H1 (cell line): ENCODE data around the gene BPIFB3. TPM values are rescaled to one million over a fixed set of nuclear protein-coding genes. Genes with fewer than 3 reads are reported as not detected.

Experiments used
- CTCF ChIA-PET: fragments of 300-600 bp; sonication (Branson Sonifier 250); formaldehyde crosslinking; loops from one replicate; lab custom pipeline; 2021; ENCODE audit not compliant: partially characterized antibody; lab: Charles Lee
- POLR2A ChIA-PET: fragments of 300-600 bp; sonication (Branson Sonifier 250); formaldehyde crosslinking; loops from one replicate; lab custom pipeline; 2021; ENCODE audit warnings: inconsistent platforms; ENCODE audit not compliant: partially characterized antibody; lab: Charles Lee
- DNase-seq, 2 experiments: peaks; one replicate each; pipeline versions ENCODE4 v3.0.0 to v3.0.0-alpha.2; 2010 to 2022; ENCODE audit warnings: low spot score in 2 of 2, low read depth in 1 of 2, mixed read lengths in 1 of 2
- FAIRE-seq: peaks from 2 replicates; lab custom pipeline; 2011; peaks lifted over from hg19 to GRCh38; lab: Jason Lieb, UNC
- H2AFZ ChIP-seq: 2 replicates; pipeline ENCODE4 v1.8.1; 2012; ENCODE audit warnings: low read length, inconsistent platforms
- H2AK5ac ChIP-seq: 2 replicates; pipeline ENCODE4 v1.6.1; 2013; ENCODE audit warnings: low read depth, low read length
- H2BK120ac ChIP-seq: replicated peaks from 2 replicates; pipeline ENCODE3; 2013; ENCODE audit warnings: low read depth, low read length, inconsistent platforms
- H2BK12ac ChIP-seq: 2 replicates; pipeline ENCODE4 v1.6.1; 2013; ENCODE audit warnings: low read depth, low read length
- H2BK15ac ChIP-seq: 2 replicates; pipeline ENCODE4 v1.6.1; 2013; ENCODE audit warnings: low read length
- H2BK20ac ChIP-seq: 2 replicates; pipeline ENCODE4 v1.6.1; 2013; ENCODE audit warnings: low read length
- H2BK5ac ChIP-seq: 2 replicates; pipeline ENCODE4 v1.6.1; 2013; ENCODE audit warnings: low read depth, low read length
- H3K14ac ChIP-seq: 2 replicates; pipeline ENCODE4 v1.6.1; 2013; ENCODE audit warnings: inconsistent platforms; ENCODE audit not compliant: insufficient read length
- H3K18ac ChIP-seq: 2 replicates; pipeline ENCODE4 v1.6.1; 2013; ENCODE audit warnings: low read length; ENCODE audit errors: extremely low read depth
- H3K23ac ChIP-seq: 2 replicates; pipeline ENCODE4 v1.6.1; 2013; ENCODE audit warnings: inconsistent platforms; ENCODE audit not compliant: insufficient read length
- H3K23me2 ChIP-seq: 2 replicates; pipeline ENCODE4 v1.6.1; 2013; ENCODE audit warnings: low read depth, low read length
- H3K27ac ChIP-seq: 2 replicates; pipeline ENCODE4 v1.6.1; 2011; ENCODE audit warnings: low read depth, low read length, inconsistent platforms
- H3K27me3 ChIP-seq, 4 experiments: replicated peaks in 1 of 4; 1 replicate in 1 of 4; 2 replicates in 3 of 4; pipeline versions ENCODE4 v1.6.1 to v1.8.1; 2011 to 2013; ENCODE audit warnings: low read length in 3 of 4, mild to moderate bottlenecking in 3 of 4, inconsistent platforms in 2 of 4, mixed read lengths in 2 of 4, moderate library complexity in 1 of 4; ENCODE audit not compliant: control insufficient read depth in 3 of 4, insufficient read depth in 3 of 4; ENCODE audit errors: extremely low read depth in 1 of 4
- H3K36me3 ChIP-seq, 4 experiments: 2 replicates each; pipeline versions ENCODE4 v1.6.1 to v1.8.1; 2011 to 2013; ENCODE audit warnings: mild to moderate bottlenecking in 4 of 4, low read length in 3 of 4, moderate library complexity in 2 of 4, control low read depth in 1 of 4, inconsistent platforms in 1 of 4; ENCODE audit not compliant: insufficient read depth in 4 of 4, control insufficient read depth in 2 of 4
- H3K4ac ChIP-seq: replicated peaks from 2 replicates; pipeline ENCODE3; 2013; ENCODE audit warnings: low read length, low read depth, mixed read lengths, inconsistent platforms; ENCODE audit not compliant: insufficient read length
- H3K4me1 ChIP-seq, 4 experiments: replicated peaks in 1 of 4; 1 replicate in 1 of 4; 2 replicates in 3 of 4; pipeline versions ENCODE4 v1.6.1 to v1.8.1; 2011 to 2013; ENCODE audit warnings: low read length in 3 of 4, inconsistent platforms in 2 of 4, mixed read lengths in 1 of 4; ENCODE audit not compliant: insufficient read depth in 4 of 4, control insufficient read depth in 3 of 4
- H3K4me2 ChIP-seq, 2 experiments: 2 replicates each; pipeline versions ENCODE4 v1.6.1 to v1.8.1; 2011 to 2013; ENCODE audit warnings: low read depth in 2 of 2, low read length in 2 of 2, control low read depth in 1 of 2, inconsistent platforms in 1 of 2, mild to moderate bottlenecking in 1 of 2; ENCODE audit not compliant: insufficient read depth in 1 of 2
- H3K4me3 ChIP-seq, 4 experiments: fragments of 200-600, 300-600 bp in 1 of 4; sonication (generic), shearing (Covaris generic), sonication (Bioruptor Twin) in 1 of 4; 2 replicates each; pipeline versions ENCODE4 v1.5.1 to v1.8.1; 2011 to 2016; ENCODE audit warnings: low read length in 4 of 4, low read depth in 3 of 4, control low read depth in 2 of 4, inconsistent platforms in 2 of 4, mild to moderate bottlenecking in 2 of 4, mixed read lengths in 1 of 4, moderate library complexity in 1 of 4; ENCODE audit not compliant: insufficient read depth in 2 of 4; ENCODE audit errors: extremely low read depth in 1 of 4
- H3K56ac ChIP-seq: replicated peaks from 2 replicates; pipeline ENCODE3; 2013; ENCODE audit warnings: low read depth, mild to moderate bottlenecking, mixed read lengths, low read length, inconsistent platforms; ENCODE audit not compliant: insufficient read length
- H3K79me1 ChIP-seq: 2 replicates; pipeline ENCODE4 v1.6.1; 2013; ENCODE audit warnings: low read depth, low read length, control low read depth
- H3K79me2 ChIP-seq, 2 experiments: 2 replicates each; pipeline versions ENCODE4 v1.6.1 to v1.8.1; 2012 to 2013; ENCODE audit warnings: low read length in 2 of 2, mild to moderate bottlenecking in 2 of 2, inconsistent platforms in 1 of 2; ENCODE audit not compliant: insufficient read depth in 2 of 2, control insufficient read depth in 1 of 2
- H3K9ac ChIP-seq, 4 experiments: replicated peaks in 1 of 4; 1 replicate in 1 of 4; 2 replicates in 3 of 4; pipeline versions ENCODE4 v1.6.1 to v1.8.1; 2011 to 2013; ENCODE audit warnings: low read depth in 3 of 4, low read length in 3 of 4, control low read depth in 2 of 4, mild to moderate bottlenecking in 2 of 4, moderate library complexity in 2 of 4, inconsistent platforms in 1 of 4; ENCODE audit errors: extremely low read depth in 1 of 4
- H3K9me3 ChIP-seq, 2 experiments: 2 replicates each; pipeline versions ENCODE4 v1.6.1 to v1.8.1; 2012 to 2013; ENCODE audit warnings: mild to moderate bottlenecking in 2 of 2, moderate library complexity in 2 of 2, control low read depth in 1 of 2, inconsistent platforms in 1 of 2, low read depth in 1 of 2, low read length in 1 of 2, mixed read lengths in 1 of 2; ENCODE audit not compliant: insufficient read depth in 2 of 2
- H4K20me1 ChIP-seq, 2 experiments: replicated peaks in 1 of 2; 2 replicates each; pipeline versions ENCODE3 to v1.8.1; 2011 to 2013; ENCODE audit warnings: inconsistent platforms in 2 of 2, low read length in 2 of 2, mild to moderate bottlenecking in 1 of 2; ENCODE audit not compliant: insufficient read depth in 2 of 2, control insufficient read depth in 1 of 2
- H4K5ac ChIP-seq: 2 replicates; pipeline ENCODE4 v1.6.1; 2013; ENCODE audit warnings: low read length, low read depth, mixed read lengths, inconsistent platforms; ENCODE audit not compliant: insufficient read length
- H4K8ac ChIP-seq: 2 replicates; pipeline ENCODE4 v1.8.0; 2013; ENCODE audit warnings: mild to moderate bottlenecking, moderate library complexity, low read length, inconsistent platforms; ENCODE audit not compliant: insufficient read depth; ENCODE audit errors: extremely low read depth
- H4K91ac ChIP-seq: replicated peaks from 2 replicates; pipeline ENCODE3; 2013; ENCODE audit warnings: low read length, mixed read lengths, inconsistent platforms; ENCODE audit not compliant: insufficient read length
- CEBPB ChIP-seq: IDR thresholded peaks from 2 replicates; pipeline ENCODE4 v1.6.1; 2012; ENCODE audit warnings: low read depth, low read length
- CREB1 ChIP-seq: IDR thresholded peaks from 2 replicates; pipeline ENCODE4 v1.6.1; 2012; ENCODE audit warnings: inconsistent platforms
- FOSL1 ChIP-seq: IDR thresholded peaks from 2 replicates; pipeline ENCODE4 v1.6.1; 2011; ENCODE audit warnings: mild to moderate bottlenecking, low read depth, low read length, moderate library complexity; ENCODE audit not compliant: insufficient read depth
- JUN ChIP-seq: IDR thresholded peaks from 2 replicates; pipeline ENCODE4 v1.6.1; 2011; ENCODE audit warnings: low read depth, mild to moderate bottlenecking, improper control_type of control experiment, low read length
- KDM5A ChIP-seq: fragments of 200-600 bp; IDR thresholded peaks from 2 replicates; pipeline ENCODE4 v1.7.1; 2012; ENCODE audit warnings: mild to moderate bottlenecking, low read length, inconsistent platforms, mixed read lengths
- POLR2A ChIP-seq, 2 experiments: IDR thresholded peaks; 1 replicate in 1 of 2; 2 replicates in 1 of 2; pipeline ENCODE4 v1.6.1; 2011; ENCODE audit warnings: low read depth in 2 of 2, low read length in 2 of 2, mild to moderate bottlenecking in 2 of 2; ENCODE audit errors: control extremely low read depth in 1 of 2
- SRF ChIP-seq: IDR thresholded peaks from 2 replicates; pipeline ENCODE4 v1.6.1; 2011; ENCODE audit warnings: mild to moderate bottlenecking, low read depth, low read length, moderate library complexity
- WGBS, 2 experiments: shearing (Covaris generic) in 1 of 2; methylation state at CpG; one replicate each; pipeline versions ENCODE4 v1.1.6 to v1.1.7; 2013 to 2015; ENCODE audit warnings: low lambda C conversion rate in 2 of 2, mixed read lengths in 2 of 2, inconsistent platforms in 1 of 2, low coverage in 1 of 2, missing lambda C conversion rate in 1 of 2; ENCODE audit not compliant: insufficient replicate concordance in 2 of 2, insufficient coverage in 1 of 2, insufficient read length in 1 of 2; ENCODE audit errors: extremely low coverage in 1 of 2, missing lambda C conversion rate in 1 of 2; 5-methylcytosine and 5-hydroxymethylcytosine counted together
- polyA plus RNA-seq, 7 experiments: library from polyadenylated mRNA; depleted of rRNA in 3 of 7; stranded (reverse) in 5 of 7; unstranded in 2 of 7; fragments of >200 nt in 5 of 7; fragments of 200-250 nt in 2 of 7; gene quantifications; 1 replicate in 5 of 7; 2 replicates in 1 of 7; 4 replicates in 1 of 7; pipeline versions ENCODE4 v1.2.1 to v1.2.3, GENCODE V29; 2011 to 2013; ENCODE audit warnings: missing spikeins in 2 of 7, mixed read lengths in 2 of 7
- total RNA-seq: library from RNA; stranded (reverse); fragmentation: NEBNext Ultra II Directional; extraction: Animal tissue kit (Norgen Biotek cat#: 25700); gene quantifications from 2 replicates; pipeline ENCODE4 v1.2.1, GENCODE V29; 2021

The BPIFB3 gene
- total and polyA plus RNA-seq, 2 of the 8 experiments (the other 6 are each of a cell fraction or from before 2014, with no cell fraction given), result not detected

DNA sequence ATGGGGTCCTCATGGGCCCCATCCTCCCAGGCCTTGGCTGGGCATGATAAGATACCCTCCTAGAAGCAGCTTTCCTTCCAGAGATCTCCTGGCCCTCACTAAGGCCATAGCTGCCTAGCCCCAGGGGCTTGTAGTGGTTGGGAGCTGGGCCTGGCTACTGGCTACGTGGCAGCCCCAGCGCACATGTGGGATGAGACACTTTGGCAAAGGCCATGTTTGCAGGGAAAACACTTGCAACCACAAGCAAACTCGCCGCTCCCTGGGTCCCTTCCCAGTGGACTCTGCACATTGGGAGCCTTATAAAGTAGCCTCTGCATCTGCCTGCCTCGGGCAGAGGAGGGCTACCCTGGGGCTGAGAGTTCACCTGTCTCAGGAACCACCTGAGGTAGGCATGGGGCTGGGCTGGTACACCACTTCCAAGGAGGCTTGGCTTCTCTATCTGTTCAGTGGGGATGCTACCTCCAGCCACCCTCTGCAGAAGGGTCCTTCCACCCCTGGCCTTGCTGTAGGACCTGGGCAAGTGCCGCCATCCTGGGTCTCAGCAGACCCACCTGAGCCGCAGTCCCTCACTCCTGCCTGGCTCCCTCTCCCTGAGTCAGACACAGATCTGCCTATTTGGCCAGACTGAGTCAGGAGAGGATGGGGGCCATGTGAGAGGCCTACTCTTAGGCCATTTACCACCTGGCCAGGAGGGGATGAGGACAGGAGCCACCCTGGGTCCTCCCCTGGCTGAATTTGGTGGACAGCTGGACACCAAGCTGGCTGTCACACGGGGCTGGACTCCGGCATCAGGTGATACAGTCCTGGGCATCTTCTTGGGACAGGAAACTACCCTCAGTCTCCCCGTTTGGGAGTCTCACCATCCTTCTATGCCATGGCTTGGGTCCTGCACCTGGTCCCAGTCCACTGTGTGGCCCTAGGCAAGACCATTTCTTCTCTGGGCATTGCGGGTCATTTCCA is 46.0 kb upstream of the BPIFB3 start, which contains the start of gene BPIFB2:
Gene BPIFB2, plus strand, starts transcription at position 329 of the 960 bp plus-strand sequence. CDS start 871 bp downstream, outside the sequence.
- CTCF ChIA-PET, result interaction anchor here (1.1 to 9.1 kb wide), 7 partner anchors 9 to 113 kb away, joined by 3 to 86 read pairs (median 5); no protein-coding TSS in a partner anchor
- no peak within 1 kb of the TSS; the same call in 1 of the 2 replicates for H2BK20ac ChIP-seq
- no peaks in the 10 kb centered on the region; a peak in 1 of 7 replicates for H3K4me1 ChIP-seq
- H3K4ac ChIP-seq, result no peak within 1 kb of the TSS
- no peaks in the 10 kb centered on the region for H3K23me2 ChIP-seq
- H3K27ac ChIP-seq, result no peak within 1 kb of the TSS
- no peak within 1 kb of the TSS for H2BK120ac ChIP-seq
- H4K91ac ChIP-seq, result no peak within 1 kb of the TSS
- no peak within 1 kb of the TSS for H3K4me2 ChIP-seq
- no peak within 1 kb of the TSS; the same call in 1 of the 2 replicates for H4K8ac ChIP-seq
- no peak within 1 kb of the TSS for H3K9ac ChIP-seq
- H2AFZ ChIP-seq, result no peak within 1 kb of the TSS
- DNase-seq (no peak), FAIRE-seq (no peak)
- H4K20me1 ChIP-seq, result no peaks in the 10 kb centered on the region
- H3K79me2 ChIP-seq, result no peaks in the 10 kb centered on the region
- H3K4me3 ChIP-seq, result no peak within 1 kb of the TSS
- no peak within 1 kb of the TSS for H3K18ac ChIP-seq
- no peaks in the 10 kb centered on the region for H3K79me1 ChIP-seq
- no peak within 1 kb of the TSS for H3K14ac ChIP-seq
- no peak within 1 kb of the TSS for H2BK12ac ChIP-seq
- H3K36me3 ChIP-seq, result no peaks in the 10 kb centered on the region
- H3K9me3 ChIP-seq, result 0 out of 4 replicates have a peak, but pooled peaks cover 0 to 2% of the 10 kb centered on the region in 2 experiments
- TF ChIP-seq FOSL1 (no peak), POLR2A (IDR thresholded peaks at IDR 0.05; ENCODE audit: control extremely low read depth in 1 of 2, low read depth in 2 of 2, low read length in 2 of 2) (no peak), CREB1 (no peak), JUN (no peak), CEBPB (no peak), KDM5A (no peak), SRF (no peak)
- no peak within 1 kb of the TSS for H2AK5ac ChIP-seq
- H3K56ac ChIP-seq, result no peak within 1 kb of the TSS
- no peak within 1 kb of the TSS for H2BK15ac ChIP-seq
- WGBS, 2 experiments, result 74% methylated on average over 10 of the region's 11 CpGs; no CpG with 5 or more reads in 1 of the 2 experiments
- H3K23ac ChIP-seq, result peak within 1 kb of the TSS; percentile 87
- POLR2A ChIA-PET, result no interaction called here
- peak within 1 kb of the TSS; percentile 75; the same call in 1 of the 2 replicates for H2BK5ac ChIP-seq
- no peaks in the 10 kb centered on the region for H3K27me3 ChIP-seq
- no peak within 1 kb of the TSS for H4K5ac ChIP-seq
